Kidney epithelial cell (primary cell): ENCODE measurements around the gene FAM107B. TPM values are rescaled to one million over a fixed set of nuclear protein-coding genes. Genes with fewer than 3 reads are reported as not detected.
A peak's percentile ranks its signal among the peaks of the same experiment; 100 is the strongest.

Source experiments
- DNase-seq: peaks from one replicate; pipeline ENCODE4 v3.0.0-alpha.2; 2010; ENCODE audit warnings: low read depth
- H3K27me3 ChIP-seq: 2 replicates; pipeline ENCODE4 v1.6.0; 2011; ENCODE audit warnings: low read length; ENCODE audit not compliant: control insufficient read depth, insufficient read depth
- H3K36me3 ChIP-seq: 2 replicates; pipeline ENCODE4 v1.5.1; 2011; ENCODE audit warnings: low read length; ENCODE audit not compliant: control insufficient read depth, insufficient read depth
- H3K4me3 ChIP-seq: 2 replicates; pipeline ENCODE4 v1.5.1; 2011; ENCODE audit warnings: low read depth, mild to moderate bottlenecking, control low read depth, low read length
- total RNA-seq: library from RNA; depleted of rRNA; stranded (reverse); fragments of >200 nt; gene quantifications from 2 replicates; pipeline ENCODE4 v1.2.3, GENCODE V29; 2015
- TF ChIP-seq, protein P1 (sequence below): IDR thresholded peaks from 2 replicates; pipeline ENCODE4 v1.5.1; 2011; ENCODE audit warnings: mild to moderate bottlenecking, moderate library complexity, low read length, control low read depth, inconsistent platforms; ENCODE audit not compliant: insufficient read depth, poor library complexity, severe bottlenecking

The FAM107B gene
- total RNA-seq = 32.8 and 33.5 TPM in 2 replicates

DNA sequence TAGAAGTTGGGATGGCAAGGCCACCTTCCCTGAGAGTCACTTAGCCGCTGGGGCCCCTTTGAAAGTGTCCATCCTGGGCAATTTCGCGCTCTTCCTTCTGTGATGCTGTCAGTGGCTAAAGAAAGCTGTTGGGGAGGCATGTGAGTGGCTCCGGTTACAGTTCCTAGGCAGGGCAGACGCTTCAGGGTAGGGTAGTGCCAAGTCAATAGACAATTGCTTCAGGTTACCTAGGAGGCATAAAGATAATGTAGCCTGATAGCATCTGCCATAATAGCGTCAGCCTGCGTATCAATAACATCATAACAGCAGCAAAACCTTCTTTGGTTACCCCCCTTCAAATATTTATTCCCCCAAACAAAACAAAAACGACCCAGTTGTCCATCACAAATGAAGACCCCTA, at the start of gene FAM107B:
FAM107B (minus strand) TSS at position 101 of the 400 bp plus-strand sequence. CDS start 234 bp downstream, outside the sequence.
- Histone ChIP-seq H3K27me3 (no peaks in the 10 kb centered on the region), H3K36me3 (no peaks in the 10 kb centered on the region), H3K4me3 (no peak within 1 kb of the TSS)
- TF ChIP-seq, protein P1, sequence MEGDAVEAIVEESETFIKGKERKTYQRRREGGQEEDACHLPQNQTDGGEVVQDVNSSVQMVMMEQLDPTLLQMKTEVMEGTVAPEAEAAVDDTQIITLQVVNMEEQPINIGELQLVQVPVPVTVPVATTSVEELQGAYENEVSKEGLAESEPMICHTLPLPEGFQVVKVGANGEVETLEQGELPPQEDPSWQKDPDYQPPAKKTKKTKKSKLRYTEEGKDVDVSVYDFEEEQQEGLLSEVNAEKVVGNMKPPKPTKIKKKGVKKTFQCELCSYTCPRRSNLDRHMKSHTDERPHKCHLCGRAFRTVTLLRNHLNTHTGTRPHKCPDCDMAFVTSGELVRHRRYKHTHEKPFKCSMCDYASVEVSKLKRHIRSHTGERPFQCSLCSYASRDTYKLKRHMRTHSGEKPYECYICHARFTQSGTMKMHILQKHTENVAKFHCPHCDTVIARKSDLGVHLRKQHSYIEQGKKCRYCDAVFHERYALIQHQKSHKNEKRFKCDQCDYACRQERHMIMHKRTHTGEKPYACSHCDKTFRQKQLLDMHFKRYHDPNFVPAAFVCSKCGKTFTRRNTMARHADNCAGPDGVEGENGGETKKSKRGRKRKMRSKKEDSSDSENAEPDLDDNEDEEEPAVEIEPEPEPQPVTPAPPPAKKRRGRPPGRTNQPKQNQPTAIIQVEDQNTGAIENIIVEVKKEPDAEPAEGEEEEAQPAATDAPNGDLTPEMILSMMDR = no peak
- no peak for DNase-seq

- H3K4me3 ChIP-seq = no peak overlapping the region
- DNase-seq = no peak
- peaks cover 2% of the 10 kb centered on the region for H3K27me3 ChIP-seq
- no peaks in the 10 kb centered on the region for H3K36me3 ChIP-seq
- TF ChIP-seq, protein P1 = no peak
These were observed 49.3 kb upstream of the FAM107B start for GRCh38 chr10:14823966-14824365.

DNA sequence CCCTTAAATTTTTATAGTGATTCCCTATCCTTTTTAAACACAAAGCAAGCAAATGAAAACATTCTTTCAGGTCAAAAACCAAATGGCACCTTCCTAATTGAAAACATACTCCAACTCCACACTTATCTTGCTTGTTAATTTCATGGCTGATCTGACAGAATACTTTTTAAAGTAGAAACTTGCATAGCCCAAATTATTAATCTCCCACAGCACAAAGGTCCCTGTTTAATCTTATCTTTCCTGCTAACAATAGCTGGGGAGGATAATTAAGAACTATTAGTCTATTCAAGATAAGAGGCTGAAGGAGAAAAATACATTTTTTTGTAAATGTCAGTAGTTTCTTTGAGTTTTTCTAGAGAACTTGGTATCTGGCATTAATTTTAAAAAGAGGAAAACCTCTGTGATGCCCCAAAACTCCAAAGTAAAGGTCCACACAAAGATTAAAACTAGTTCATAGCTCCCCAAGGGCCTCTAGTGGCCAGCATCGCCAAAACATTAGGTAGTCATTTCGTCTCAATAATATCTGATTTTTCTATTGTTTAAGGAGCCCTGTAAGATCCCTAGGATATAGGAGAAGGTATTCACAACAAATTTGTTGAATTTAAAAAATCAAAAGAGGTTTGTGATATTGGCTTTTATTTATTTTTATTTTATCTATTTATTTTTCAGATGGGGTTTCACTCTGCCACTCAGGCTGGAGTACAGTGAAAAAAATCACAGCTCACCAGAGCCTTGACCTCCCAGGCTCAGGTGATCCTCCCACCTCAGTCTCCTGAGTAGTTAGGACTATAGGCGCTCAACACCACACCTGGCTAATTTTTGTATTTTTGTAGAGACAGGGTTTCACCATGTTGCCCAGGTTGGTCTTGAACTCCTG, 48.4 kb upstream of the FAM107B start:
- TF ChIP-seq, protein P1 = peak; percentile 81
- H3K27me3 ChIP-seq = peaks cover 2% of the 10 kb centered on the region
- no peak overlapping the region for H3K4me3 ChIP-seq
- no peak for DNase-seq
- H3K36me3 ChIP-seq = no peaks in the 10 kb centered on the region

DNA sequence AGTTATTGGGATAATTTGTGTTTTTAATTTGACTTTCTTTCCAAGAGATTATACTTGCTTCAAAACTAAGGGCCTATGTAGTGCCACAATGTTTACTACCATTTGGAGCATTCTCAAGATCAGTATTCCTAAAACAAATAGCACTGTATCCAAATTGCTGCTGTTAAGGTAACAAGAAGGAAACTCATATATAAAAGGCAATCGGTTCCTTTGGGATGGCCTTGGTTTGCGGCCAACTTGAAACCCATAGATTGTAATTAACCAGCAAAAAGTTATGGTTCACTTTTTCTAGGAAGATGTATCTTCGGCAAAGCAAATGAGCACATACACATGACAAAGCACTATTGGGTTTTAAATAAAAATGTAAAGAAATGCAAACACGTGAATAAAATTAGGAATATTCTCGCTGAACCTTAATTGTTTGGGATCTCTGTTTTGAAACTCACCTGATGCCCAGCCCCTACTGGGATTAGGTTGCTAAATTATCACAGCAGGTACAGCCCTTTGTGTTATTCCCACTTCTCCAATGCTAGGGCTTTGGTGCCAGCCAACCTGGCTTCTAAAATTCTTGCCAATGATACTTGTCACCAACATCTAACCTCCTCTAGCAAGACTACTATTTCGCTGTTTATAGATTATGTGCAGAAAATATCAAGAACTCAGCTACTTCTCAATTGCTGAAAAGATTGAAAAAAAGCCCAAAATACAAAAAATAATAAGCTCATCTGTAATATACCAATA, 47.1 kb upstream of the FAM107B start:
- TF ChIP-seq, protein P1 = no peak
- no peak overlapping the region for H3K4me3 ChIP-seq
- H3K27me3 ChIP-seq = peaks cover 2% of the 10 kb centered on the region
- H3K36me3 ChIP-seq = no peaks in the 10 kb centered on the region
- no peak for DNase-seq

- Histone ChIP-seq H3K36me3 (no peaks in the 10 kb centered on the region), H3K4me3 (no peak overlapping the region), H3K27me3 (no peaks in the 10 kb centered on the region)
- no peak for DNase-seq
- TF ChIP-seq, protein P1 = no peak
These were observed 46.1 kb upstream of the FAM107B start for GRCh38 chr10:14820775-14821154.
